DOHH2 (cell line): Measurements from ENCODE around the gene ENTPD3.

ENCODE experiments used
- H3F3A ChIP-seq: fragments of 200-600 bp; sonication (generic), shearing (Covaris generic); 2 replicates; pipeline ENCODE4 v1.6.0; 2016; ENCODE audit warnings: antibody characterized with exemption, mild to moderate bottlenecking; ENCODE audit not compliant: control insufficient read depth, insufficient read depth
- H3K27ac ChIP-seq: fragments of 200-600 bp; sonication (generic); 2 replicates; pipeline ENCODE4 v1.5.1; 2014; ENCODE audit warnings: low read depth, mild to moderate bottlenecking, low read length, moderate library complexity
- H3K27me3 ChIP-seq: fragments of 200-600 bp; sonication (generic); 2 replicates; pipeline ENCODE4 v1.6.1; 2014; ENCODE audit warnings: mild to moderate bottlenecking, low read length, mixed read lengths; ENCODE audit not compliant: control insufficient read depth
- H3K36me3 ChIP-seq: fragments of 200-600 bp; sonication (generic); 2 replicates; pipeline ENCODE4 v1.6.1; 2014; ENCODE audit warnings: mild to moderate bottlenecking, low read length, moderate library complexity, mixed read lengths; ENCODE audit not compliant: control insufficient read depth
- H3K4me1 ChIP-seq: fragments of 200-600 bp; sonication (generic); 2 replicates; pipeline ENCODE4 v1.6.1; 2014; ENCODE audit warnings: mild to moderate bottlenecking, low read length, mixed read lengths; ENCODE audit not compliant: control insufficient read depth
- H3K4me2 ChIP-seq: fragments of 200-600 bp; sonication (generic); 2 replicates; pipeline ENCODE4 v1.6.0; 2014; ENCODE audit warnings: mild to moderate bottlenecking, low read length, moderate library complexity
- H3K4me3 ChIP-seq: fragments of 200-600 bp; sonication (generic); 2 replicates; pipeline ENCODE4 v1.5.1; 2014; ENCODE audit warnings: mild to moderate bottlenecking, low read length, mixed read lengths
- H3K79me2 ChIP-seq: fragments of 200-600 bp; sonication (generic); 2 replicates; pipeline ENCODE4 v1.6.1; 2014; ENCODE audit warnings: mild to moderate bottlenecking, low read length, mixed read lengths; ENCODE audit not compliant: control insufficient read depth
- H3K9me2 ChIP-seq: fragments of 200-600 bp; sonication (generic); replicated peaks from 2 replicates; pipeline ENCODE4 v1.6.1; 2014; ENCODE audit warnings: mild to moderate bottlenecking, low read length, mixed read lengths; ENCODE audit not compliant: control insufficient read depth
- H3K9me3 ChIP-seq: fragments of 200-600 bp; sonication (generic); 2 replicates; pipeline ENCODE4 v1.6.1; 2014; ENCODE audit warnings: antibody characterized with exemption, low read length, mixed read lengths; ENCODE audit not compliant: control insufficient read depth, insufficient read depth
- H4K20me1 ChIP-seq: fragments of 200-600 bp; sonication (generic); 2 replicates; pipeline ENCODE4 v1.6.0; 2014; ENCODE audit warnings: low read depth, mild to moderate bottlenecking, antibody characterized with exemption, low read length, moderate library complexity; ENCODE audit not compliant: control insufficient read depth, insufficient read depth
- EZH2phosphoT487 ChIP-seq: fragments of 200-600 bp; sonication (generic); IDR thresholded peaks from 2 replicates; pipeline ENCODE4 v1.6.1; 2017; ENCODE audit warnings: borderline replicate concordance, mild to moderate bottlenecking, antibody characterized with exemption, low read length, moderate library complexity, mixed read lengths
- TF ChIP-seq, protein P1 (sequence below): fragments of 200-600 bp; sonication (generic); IDR thresholded peaks from one replicate; pipeline ENCODE4 v1.5.1; 2014; ENCODE audit warnings: antibody characterized with exemption, mild to moderate bottlenecking, low read depth, low read length; ENCODE audit not compliant: poor library complexity, severe bottlenecking

ENTPD3 gene

GRCh38 chr3:40465111-40465407 lies 78.1 kb downstream of the ENTPD3 start:
- Histone ChIP-seq H3F3A (peaks cover 61% of the 10 kb centered on the region), H3K9me2 (no peaks in the 10 kb centered on the region), H3K4me2 (no peak overlapping the region), H3K27me3 (no peaks in the 10 kb centered on the region), H3K36me3 (peaks cover 73% of the 10 kb centered on the region), H3K79me2 (peaks cover 16% of the 10 kb centered on the region), H3K9me3 (no peaks in the 10 kb centered on the region), H3K4me3 (no peak overlapping the region), H4K20me1 (peaks cover 9% of the 10 kb centered on the region), H3K27ac (no peak overlapping the region), H3K4me1 (no peaks in the 10 kb centered on the region)
- TF ChIP-seq EZH2phosphoT487: no peak
- TF ChIP-seq, protein P1, sequence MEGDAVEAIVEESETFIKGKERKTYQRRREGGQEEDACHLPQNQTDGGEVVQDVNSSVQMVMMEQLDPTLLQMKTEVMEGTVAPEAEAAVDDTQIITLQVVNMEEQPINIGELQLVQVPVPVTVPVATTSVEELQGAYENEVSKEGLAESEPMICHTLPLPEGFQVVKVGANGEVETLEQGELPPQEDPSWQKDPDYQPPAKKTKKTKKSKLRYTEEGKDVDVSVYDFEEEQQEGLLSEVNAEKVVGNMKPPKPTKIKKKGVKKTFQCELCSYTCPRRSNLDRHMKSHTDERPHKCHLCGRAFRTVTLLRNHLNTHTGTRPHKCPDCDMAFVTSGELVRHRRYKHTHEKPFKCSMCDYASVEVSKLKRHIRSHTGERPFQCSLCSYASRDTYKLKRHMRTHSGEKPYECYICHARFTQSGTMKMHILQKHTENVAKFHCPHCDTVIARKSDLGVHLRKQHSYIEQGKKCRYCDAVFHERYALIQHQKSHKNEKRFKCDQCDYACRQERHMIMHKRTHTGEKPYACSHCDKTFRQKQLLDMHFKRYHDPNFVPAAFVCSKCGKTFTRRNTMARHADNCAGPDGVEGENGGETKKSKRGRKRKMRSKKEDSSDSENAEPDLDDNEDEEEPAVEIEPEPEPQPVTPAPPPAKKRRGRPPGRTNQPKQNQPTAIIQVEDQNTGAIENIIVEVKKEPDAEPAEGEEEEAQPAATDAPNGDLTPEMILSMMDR: no peak

- no peaks in the 10 kb centered on the region for H3K9me3 ChIP-seq
- no peaks in the 10 kb centered on the region for H3K4me1 ChIP-seq
- H4K20me1 ChIP-seq: peaks cover 7% of the 10 kb centered on the region; the same call in 1 of the 2 replicates
- H3F3A ChIP-seq: peaks cover 57% of the 10 kb centered on the region
- TF ChIP-seq, protein P1: no peak
- H3K27me3 ChIP-seq: no peaks in the 10 kb centered on the region
- no peaks in the 10 kb centered on the region for H3K9me2 ChIP-seq
- H3K4me2 ChIP-seq: no peak overlapping the region
- no peak overlapping the region for H3K4me3 ChIP-seq
- peaks cover 13% of the 10 kb centered on the region for H3K79me2 ChIP-seq
- H3K36me3 ChIP-seq: peaks cover 69% of the 10 kb centered on the region
- H3K27ac ChIP-seq: no peak overlapping the region
Measured at GRCh38 chr3:40465456-40465855, 78.5 kb downstream of the ENTPD3 start.

DNA sequence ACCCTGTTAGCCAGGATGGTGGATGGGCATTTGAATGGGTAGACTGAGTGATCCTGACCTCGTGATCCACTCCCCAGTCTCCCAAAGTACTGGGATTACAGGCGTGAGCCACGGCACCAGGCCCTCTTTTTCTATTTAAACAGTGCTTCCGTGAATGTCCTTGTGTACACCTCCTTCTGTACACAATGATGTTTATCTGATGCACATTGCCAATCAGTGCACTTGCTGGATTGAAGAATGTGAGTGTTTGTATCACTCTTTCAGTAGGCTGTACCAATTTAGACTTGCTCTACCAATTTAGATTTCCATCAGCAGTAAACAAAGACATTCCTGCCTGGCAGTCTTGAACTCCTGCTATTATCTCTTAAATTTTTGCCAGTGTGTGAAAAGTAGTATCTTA lies 81.0 kb downstream of the ENTPD3 start:
- Histone ChIP-seq H3K4me3 (no peak overlapping the region), H3K27ac (no peak overlapping the region), H3K79me2 (no peaks in the 10 kb centered on the region), H3F3A (peaks cover 50% of the 10 kb centered on the region), H3K9me2 (no peaks in the 10 kb centered on the region), H3K27me3 (no peaks in the 10 kb centered on the region), H3K4me1 (no peaks in the 10 kb centered on the region), H3K4me2 (no peak overlapping the region), H4K20me1 (no peaks in the 10 kb centered on the region), H3K36me3 (peaks cover 44% of the 10 kb centered on the region), H3K9me3 (no peaks in the 10 kb centered on the region)
- TF ChIP-seq EZH2phosphoT487: no peak
- TF ChIP-seq, protein P1: no peak

DNA sequence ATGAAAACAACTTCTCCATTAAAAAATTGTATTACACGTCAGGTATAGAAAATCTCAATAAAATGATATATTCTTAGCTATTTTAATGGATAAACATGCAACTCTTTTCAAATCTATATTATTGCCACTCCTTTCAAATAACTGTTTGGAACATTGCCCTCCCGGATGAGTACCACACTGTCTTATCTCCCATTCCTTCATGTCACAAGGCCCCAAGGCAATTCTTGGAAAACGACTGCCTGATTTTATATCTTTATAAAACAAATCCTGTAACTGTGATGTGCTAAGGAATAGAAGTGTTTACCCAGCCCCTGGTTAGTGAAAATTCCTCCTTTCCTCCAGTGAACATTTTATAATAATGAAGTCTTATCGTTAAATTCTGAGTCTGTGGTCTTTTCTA lies 83.7 kb downstream of the ENTPD3 start:
- Histone ChIP-seq H3K4me2 (no peak overlapping the region), H3K27me3 (no peaks in the 10 kb centered on the region), H3K27ac (no peak overlapping the region), H3K79me2 (no peaks in the 10 kb centered on the region), H3K9me3 (no peaks in the 10 kb centered on the region), H3K9me2 (no peaks in the 10 kb centered on the region), H3K4me3 (no peak overlapping the region), H3F3A (peaks cover 28% of the 10 kb centered on the region), H4K20me1 (no peaks in the 10 kb centered on the region), H3K4me1 (no peaks in the 10 kb centered on the region), H3K36me3 (peaks cover 17% of the 10 kb centered on the region)
- TF ChIP-seq, protein P1: no peak
- no peak for TF ChIP-seq EZH2phosphoT487
